ENCODE results near the gene EPHA5. TPM values are rescaled to one million over a fixed set of nuclear protein-coding genes. Genes with fewer than 3 reads are reported as not detected.

The EPHA5 gene
- total RNA-seq, 1 experiment from 2014 or later = not detected

GRCh38 chr4:65561164-65561563, 109.1 kb downstream of the EPHA5 start:
- no peak for TF ChIP-seq CTCF (conservative IDR thresholded peaks at IDR 0.05)
- no peak for TF ChIP-seq EZH2 (IDR thresholded peaks at IDR 0.05; ENCODE audit: low read depth)
- no peaks in the 10 kb centered on the region for H3K9me3 ChIP-seq (ENCODE audit: insufficient read depth, low read depth)
- no peaks in the 10 kb centered on the region for H3F3A ChIP-seq (ENCODE audit: insufficient read depth, low read depth)
- no peaks in the 10 kb centered on the region for H3K36me3 ChIP-seq (ENCODE audit: low read depth)
- H4K20me1 ChIP-seq (ENCODE audit: insufficient read depth) = no peaks in the 10 kb centered on the region
- no peaks in the 10 kb centered on the region for H3K9me2 ChIP-seq (ENCODE audit: insufficient read depth)
- CTCF ChIA-PET = no interaction called here
- H3K4me2 ChIP-seq = no peak overlapping the region
- no peaks in the 10 kb centered on the region for H3K27me3 ChIP-seq (ENCODE audit: insufficient read depth, low read depth)
- H3K79me2 ChIP-seq (ENCODE audit: low read depth) = no peaks in the 10 kb centered on the region
- no peaks in the 10 kb centered on the region for H3K4me1 ChIP-seq (replicated peaks; ENCODE audit: insufficient read depth)
- POLR2A ChIA-PET (ENCODE audit: unreplicated experiment) = interaction anchor here (0.7 kb wide), 1 partner anchor 1309 kb away, joined by 3 read pairs; no protein-coding TSS in a partner anchor
- H2AFZ ChIP-seq = no peak overlapping the region
- no peak overlapping the region for H3K4me3 ChIP-seq
- intact Hi-C loops (cut with micrococcal nuclease; ENCODE audit: unreplicated experiment) = no loop called here
- no TSS peak for BruUV-seq (replicated peaks)
- DNase-seq = no peak
- H3K27ac ChIP-seq = no peak overlapping the region

DNA sequence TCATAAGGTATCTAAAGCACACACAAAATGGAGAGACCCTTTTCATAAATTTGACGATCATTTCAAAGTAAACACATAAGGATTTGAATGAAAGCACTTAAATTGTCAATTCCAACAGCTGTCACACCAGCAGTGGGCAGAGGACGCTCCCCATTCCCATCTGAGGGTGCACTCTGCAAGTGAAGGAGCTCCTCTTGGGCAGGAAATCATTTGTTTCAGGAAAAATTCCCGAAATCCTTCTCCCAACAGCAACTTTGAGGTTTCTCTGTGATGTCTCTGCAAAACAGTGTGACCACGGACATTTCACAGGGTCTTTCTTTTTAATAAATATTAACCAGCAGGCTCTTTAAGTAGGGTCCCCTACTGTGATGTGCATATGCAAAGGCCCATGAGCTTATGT, 111.0 kb downstream of the EPHA5 start:
- BruUV-seq (replicated peaks) = no TSS peak
- Histone ChIP-seq H4K20me1 (ENCODE audit: insufficient read depth) (no peaks in the 10 kb centered on the region), H3K4me1 (replicated peaks; ENCODE audit: insufficient read depth) (no peaks in the 10 kb centered on the region), H3K4me3 (no peak overlapping the region), H2AFZ (no peak overlapping the region), H3K4me2 (no peak overlapping the region), H3K79me2 (ENCODE audit: low read depth) (no peaks in the 10 kb centered on the region), H3K9me2 (ENCODE audit: insufficient read depth) (no peaks in the 10 kb centered on the region), H3K27ac (no peak overlapping the region), H3K27me3 (ENCODE audit: insufficient read depth, low read depth) (no peaks in the 10 kb centered on the region), H3K9me3 (ENCODE audit: insufficient read depth, low read depth) (no peaks in the 10 kb centered on the region), H3K36me3 (ENCODE audit: low read depth) (no peaks in the 10 kb centered on the region), H3F3A (ENCODE audit: insufficient read depth, low read depth) (no peaks in the 10 kb centered on the region)
- POLR2A ChIA-PET (ENCODE audit: unreplicated experiment) = no interaction called here
- no peak for TF ChIP-seq EZH2 (IDR thresholded peaks at IDR 0.05; ENCODE audit: low read depth)
- no peak for TF ChIP-seq CTCF (conservative IDR thresholded peaks at IDR 0.05)
- intact Hi-C loops (cut with micrococcal nuclease; ENCODE audit: unreplicated experiment) = no loop called here
- no peak for DNase-seq
- CTCF ChIA-PET = no interaction called here

GRCh38 chr4:65552057-65552456, 118.2 kb downstream of the EPHA5 start:
- Histone ChIP-seq H3K36me3 (ENCODE audit: low read depth) (no peaks in the 10 kb centered on the region), H4K20me1 (ENCODE audit: insufficient read depth) (no peaks in the 10 kb centered on the region), H3K27ac (no peak overlapping the region), H3K79me2 (ENCODE audit: low read depth) (no peaks in the 10 kb centered on the region), H3F3A (ENCODE audit: insufficient read depth, low read depth) (no peaks in the 10 kb centered on the region), H3K4me2 (no peak overlapping the region), H3K4me1 (replicated peaks; ENCODE audit: insufficient read depth) (no peaks in the 10 kb centered on the region), H3K27me3 (ENCODE audit: insufficient read depth, low read depth) (no peaks in the 10 kb centered on the region), H3K9me3 (ENCODE audit: insufficient read depth, low read depth) (no peaks in the 10 kb centered on the region), H3K9me2 (ENCODE audit: insufficient read depth) (no peaks in the 10 kb centered on the region), H2AFZ (no peak overlapping the region), H3K4me3 (no peak overlapping the region)
- no peak for TF ChIP-seq EZH2 (IDR thresholded peaks at IDR 0.05; ENCODE audit: low read depth)
- TF ChIP-seq CTCF (conservative IDR thresholded peaks at IDR 0.05) = no peak
- intact Hi-C loops (cut with micrococcal nuclease; ENCODE audit: unreplicated experiment) = no loop called here
- POLR2A ChIA-PET (ENCODE audit: unreplicated experiment) = no interaction called here
- BruUV-seq (replicated peaks) = no TSS peak
- no peak for DNase-seq
- CTCF ChIA-PET = no interaction called here

Data from PC-9 (cell line).